Gastroesophageal sphincter (tissue), 3 donors: Measurements from ENCODE around the gene CTSA.

ENCODE experiments used
- CTCF ChIP-seq, 4 experiments: fragments of 200-600 bp in 2 of 4; fragments of 450-650 bp in 2 of 4; sonication (generic) in 1 of 4; IDR thresholded peaks; one replicate each; pipeline ENCODE4 v1.5.1; 2017 to 2019; ENCODE audit warnings: antibody characterized with exemption in 4 of 4, mild to moderate bottlenecking in 2 of 4, moderate library complexity in 2 of 4
- POLR2A ChIP-seq, 2 donors: fragments of 450-650 bp; IDR thresholded peaks; one replicate each; pipeline ENCODE4 v1.6.1; 2017; ENCODE audit warnings: antibody characterized with exemption in 2 of 2, mild to moderate bottlenecking in 2 of 2, moderate library complexity in 1 of 2

GRCh38 chr20:45912344-45912682 is 21.2 kb downstream of the CTSA start:
- TF ChIP-seq POLR2A (IDR thresholded peaks at IDR 0.05) (no peak), CTCF (IDR thresholded peaks at IDR 0.05) (no peak)
